Measurements from ENCODE around the gene GUCA2A. TPM values are rescaled to one million over a fixed set of nuclear protein-coding genes. Genes with fewer than 3 reads are reported as not detected.
A peak's percentile ranks its signal among the peaks of the same experiment; 100 is the strongest.

Gene GUCA2A
- total RNA-seq, 3 donors from 2014 or later, result not detected

GRCh38 chr1:42184616-42185015 lies 20.1 kb upstream of the GUCA2A start:
- Mint-ChIP-seq H3K4me1 (ENCODE audit: low read depth) (no peaks in the 10 kb centered on the region), H3K9me3 (no peaks in the 10 kb centered on the region), H3K36me3 (ENCODE audit: insufficient read depth) (peaks cover 46% of the 10 kb centered on the region), H3K4me3 (no peak overlapping the region), H3K27me3 (ENCODE audit: low read depth) (no peaks in the 10 kb centered on the region)
- DNase-seq (no peak), ATAC-seq (no peak)

- peaks cover 40% of the 10 kb centered on the region for H3K36me3 Mint-ChIP-seq (ENCODE audit: insufficient read depth)
- no peaks in the 10 kb centered on the region for H3K27me3 Mint-ChIP-seq (ENCODE audit: low read depth)
- H3K4me3 Mint-ChIP-seq, result no peak overlapping the region
- no peaks in the 10 kb centered on the region for H3K4me1 Mint-ChIP-seq (ENCODE audit: low read depth)
- no peaks in the 10 kb centered on the region for H3K9me3 Mint-ChIP-seq
- ATAC-seq (no peak), DNase-seq (no peak)
Observed at GRCh38 chr1:42183957-42184268, 19.4 kb upstream of the GUCA2A start.

- H3K9me3 Mint-ChIP-seq, result no peaks in the 10 kb centered on the region
- no peak for ATAC-seq
Observed at GRCh38 chr1:42183210-42183956, 18.8 kb upstream of the GUCA2A start.

GRCh38 chr1:42181687-42182086 lies 17.1 kb upstream of the GUCA2A start:
- peaks cover 33% of the 10 kb centered on the region for H3K36me3 Mint-ChIP-seq (ENCODE audit: insufficient read depth)
- no peak for ATAC-seq
- H3K27me3 Mint-ChIP-seq (ENCODE audit: low read depth), result no peaks in the 10 kb centered on the region
- no peak overlapping the region for H3K4me3 Mint-ChIP-seq
- H3K4me1 Mint-ChIP-seq (ENCODE audit: low read depth), result no peaks in the 10 kb centered on the region
- DNase-seq, result no peak
- H3K9me3 Mint-ChIP-seq, result no peaks in the 10 kb centered on the region

More at GRCh38 chr1:42183210-42183956, 18.8 kb upstream of the GUCA2A start:
- Mint-ChIP-seq H3K4me1 (ENCODE audit: low read depth) (no peaks in the 10 kb centered on the region), H3K4me3 (no peak overlapping the region), H3K27me3 (ENCODE audit: low read depth) (no peaks in the 10 kb centered on the region), H3K36me3 (ENCODE audit: insufficient read depth) (peaks cover 40% of the 10 kb centered on the region)
- DNase-seq, result no peak

DNA sequence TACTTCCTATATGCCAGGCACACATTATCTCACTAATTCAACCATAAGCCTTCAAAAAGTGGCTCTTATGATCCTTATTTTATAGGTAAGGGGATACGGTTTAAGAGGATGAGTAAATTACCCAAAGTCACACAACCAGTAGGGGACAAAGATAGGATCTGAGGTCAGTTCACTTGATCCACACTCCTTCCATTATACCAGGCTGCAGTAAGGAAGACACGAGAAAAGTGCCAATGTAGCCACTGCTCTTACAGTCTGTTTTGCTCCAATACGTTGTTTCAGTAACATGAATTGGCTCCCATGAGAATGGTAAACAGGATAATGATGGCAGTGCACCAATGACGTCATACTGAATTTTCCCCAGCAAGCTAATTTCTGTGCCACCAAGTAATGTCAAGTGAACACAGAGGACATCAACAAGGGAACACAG lies 15.4 kb upstream of the GUCA2A start:
- Mint-ChIP-seq H3K9me3 (no peaks in the 10 kb centered on the region), H3K27me3 (ENCODE audit: low read depth) (no peaks in the 10 kb centered on the region), H3K36me3 (ENCODE audit: insufficient read depth) (peaks cover 23% of the 10 kb centered on the region), H3K4me1 (ENCODE audit: low read depth) (no peaks in the 10 kb centered on the region), H3K4me3 (no peak overlapping the region)
- no peak for DNase-seq
- ATAC-seq, result no peak

GRCh38 chr1:42179275-42179674 lies 14.7 kb upstream of the GUCA2A start:
- H3K27me3 Mint-ChIP-seq (ENCODE audit: low read depth), result no peaks in the 10 kb centered on the region
- no peaks in the 10 kb centered on the region for H3K4me1 Mint-ChIP-seq (ENCODE audit: low read depth)
- ATAC-seq (no peak), DNase-seq (no peak)
- no peak overlapping the region for H3K4me3 Mint-ChIP-seq
- no peaks in the 10 kb centered on the region for H3K9me3 Mint-ChIP-seq
- peaks cover 18% of the 10 kb centered on the region for H3K36me3 Mint-ChIP-seq (ENCODE audit: insufficient read depth)

DNA sequence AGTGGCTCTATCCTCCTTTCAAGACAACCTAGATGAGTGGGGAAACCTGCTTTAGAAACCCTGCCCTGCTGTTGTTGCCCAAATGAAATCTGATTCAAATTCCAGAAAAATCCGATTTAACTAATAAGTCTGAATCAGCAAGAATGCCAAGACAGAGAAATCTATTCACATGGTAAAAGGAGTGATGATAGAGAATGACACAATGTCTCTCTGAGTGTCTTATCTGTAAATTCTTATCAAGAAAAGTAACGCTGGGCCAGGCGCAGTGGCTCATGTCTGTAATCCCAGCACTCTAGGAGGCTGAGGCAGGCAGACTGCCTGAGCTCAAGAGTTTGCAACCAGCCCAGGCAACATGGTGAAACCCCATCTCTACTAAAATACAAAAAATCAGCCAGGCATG lies 13.7 kb upstream of the GUCA2A start:
- H3K4me3 Mint-ChIP-seq, result no peak overlapping the region
- no peaks in the 10 kb centered on the region for H3K27me3 Mint-ChIP-seq (ENCODE audit: low read depth)
- H3K9me3 Mint-ChIP-seq, result no peaks in the 10 kb centered on the region
- no peaks in the 10 kb centered on the region for H3K4me1 Mint-ChIP-seq (ENCODE audit: low read depth)
- peaks cover 16% of the 10 kb centered on the region for H3K36me3 Mint-ChIP-seq (ENCODE audit: insufficient read depth)
- DNase-seq, result no peak
- no peak for ATAC-seq

- Mint-ChIP-seq H3K4me3 (no peak overlapping the region), H3K36me3 (ENCODE audit: insufficient read depth) (peaks cover 14% of the 10 kb centered on the region), H3K27me3 (ENCODE audit: low read depth) (no peaks in the 10 kb centered on the region)
Observed at GRCh38 chr1:42177541-42177981, 13.0 kb upstream of the GUCA2A start.

DNA sequence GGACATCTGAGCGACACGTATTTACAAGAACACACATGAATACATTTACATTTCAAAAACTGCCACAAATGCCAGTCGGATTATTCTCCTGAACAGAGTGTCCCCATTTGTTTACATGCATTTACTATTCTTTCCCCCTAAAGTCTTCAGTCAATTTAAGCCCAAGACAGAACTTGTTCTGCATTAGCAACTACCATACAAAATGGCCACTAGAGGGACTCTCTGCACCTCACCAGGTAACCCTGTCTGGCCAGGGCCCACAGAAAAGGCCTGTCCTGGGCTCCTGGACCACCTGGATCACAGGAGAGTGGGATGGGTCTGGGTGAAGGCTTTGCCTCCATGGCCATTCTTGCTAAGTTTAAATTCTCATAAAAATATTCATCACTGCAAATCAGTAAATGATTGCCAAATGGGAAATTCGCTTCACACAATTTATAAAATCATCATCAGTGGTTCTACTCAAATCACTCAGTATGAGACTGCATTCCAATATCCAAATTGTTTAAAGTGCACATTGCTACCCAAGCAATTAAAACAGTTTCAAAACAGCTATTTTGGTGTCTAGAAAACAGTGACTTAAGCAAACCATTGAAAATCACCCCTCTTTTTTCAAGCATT lies 12.5 kb upstream of the GUCA2A start:
- no peaks in the 10 kb centered on the region for H3K9me3 Mint-ChIP-seq
- no peak for DNase-seq
- no peak overlapping the region for H3K4me3 Mint-ChIP-seq
- ATAC-seq, result peak; percentile 50 to 55
- peaks cover 14% of the 10 kb centered on the region for H3K36me3 Mint-ChIP-seq (ENCODE audit: insufficient read depth)
- H3K4me1 Mint-ChIP-seq (ENCODE audit: low read depth), result no peaks in the 10 kb centered on the region
- no peaks in the 10 kb centered on the region for H3K27me3 Mint-ChIP-seq (ENCODE audit: low read depth)

More at GRCh38 chr1:42177541-42177981, 13.0 kb upstream of the GUCA2A start:
- Mint-ChIP-seq H3K4me1 (ENCODE audit: low read depth) (no peaks in the 10 kb centered on the region), H3K9me3 (no peaks in the 10 kb centered on the region)
- DNase-seq, result no peak
- no peak for ATAC-seq

DNA sequence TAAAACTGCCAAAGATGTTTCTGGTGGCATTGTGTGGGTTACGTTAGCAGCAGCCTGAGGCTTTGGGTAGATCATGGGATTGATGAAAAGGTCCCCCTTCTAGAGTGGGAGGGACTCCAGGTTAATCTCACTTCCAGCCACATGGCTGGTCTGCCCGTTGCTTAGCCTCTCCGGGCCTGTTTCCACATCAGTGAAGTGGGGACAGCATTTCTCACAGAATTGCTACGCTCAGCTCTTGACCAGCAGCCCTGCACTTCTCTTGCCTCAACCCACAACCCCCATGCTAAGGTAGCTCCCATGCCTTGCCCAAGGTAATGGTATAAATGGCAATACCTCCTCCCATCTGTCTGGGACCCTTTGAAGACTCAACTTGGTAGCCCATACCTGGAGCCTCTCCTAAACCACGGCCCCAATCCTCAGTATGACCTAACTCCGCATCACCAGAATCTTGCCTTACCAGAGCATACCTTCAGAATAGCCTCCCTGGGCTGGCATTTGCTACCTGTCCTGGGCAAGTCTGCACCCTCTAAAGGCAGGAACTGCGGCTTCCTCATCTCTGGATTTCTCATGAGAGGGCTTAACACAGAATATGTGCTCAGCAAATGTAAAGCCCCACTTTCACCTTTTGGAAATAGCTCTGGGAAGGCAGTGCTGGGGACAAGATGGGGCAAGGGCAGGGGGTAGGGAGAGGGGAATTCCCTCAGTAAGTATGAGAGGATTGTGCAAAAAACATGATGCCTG lies 10.9 kb upstream of the GUCA2A start:
- DNase-seq (no peak), ATAC-seq (no peak)
- no peak overlapping the region for H3K4me3 Mint-ChIP-seq
- H3K9me3 Mint-ChIP-seq, result no peaks in the 10 kb centered on the region
- peaks cover 8% of the 10 kb centered on the region for H3K36me3 Mint-ChIP-seq (ENCODE audit: insufficient read depth)
- no peaks in the 10 kb centered on the region for H3K27me3 Mint-ChIP-seq (ENCODE audit: low read depth)
- no peaks in the 10 kb centered on the region for H3K4me1 Mint-ChIP-seq (ENCODE audit: low read depth)

- Mint-ChIP-seq H3K36me3 (ENCODE audit: insufficient read depth) (peaks cover 5% of the 10 kb centered on the region), H3K27me3 (ENCODE audit: low read depth) (no peaks in the 10 kb centered on the region), H3K9me3 (no peaks in the 10 kb centered on the region), H3K4me3 (no peak overlapping the region), H3K4me1 (ENCODE audit: low read depth) (no peaks in the 10 kb centered on the region)
- DNase-seq (no peak), ATAC-seq (no peak)
Observed at GRCh38 chr1:42173961-42174735, 9.6 kb upstream of the GUCA2A start.

GRCh38 chr1:42173155-42173933 lies 8.8 kb upstream of the GUCA2A start:
- H3K4me3 Mint-ChIP-seq, result no peak overlapping the region

GRCh38 chr1:42172381-42173133 lies 8.0 kb upstream of the GUCA2A start:
- Mint-ChIP-seq H3K4me3 (no peak overlapping the region), H3K9me3 (no peaks in the 10 kb centered on the region), H3K4me1 (ENCODE audit: low read depth) (no peaks in the 10 kb centered on the region), H3K36me3 (ENCODE audit: insufficient read depth) (peaks cover 3% of the 10 kb centered on the region), H3K27me3 (ENCODE audit: low read depth) (no peaks in the 10 kb centered on the region)
- DNase-seq (no peak), ATAC-seq (no peak)

More at GRCh38 chr1:42173155-42173933, 8.8 kb upstream of the GUCA2A start:
- peaks cover 5% of the 10 kb centered on the region for H3K36me3 Mint-ChIP-seq (ENCODE audit: insufficient read depth)
- ATAC-seq (peak; percentile 68 to 74), DNase-seq (peak; percentile 65)
- no peaks in the 10 kb centered on the region for H3K9me3 Mint-ChIP-seq
- no peaks in the 10 kb centered on the region for H3K4me1 Mint-ChIP-seq (ENCODE audit: low read depth)
- no peaks in the 10 kb centered on the region for H3K27me3 Mint-ChIP-seq (ENCODE audit: low read depth)
